PFSK-1 (cell line): ENCODE results near the gene PRLR.

ENCODE experiments used
- FOXP2 ChIP-seq: optimal IDR thresholded peaks from 2 replicates; pipeline ENCODE3; 2011; ENCODE audit warnings: borderline replicate concordance, control low read depth, inconsistent platforms; ENCODE audit not compliant: insufficient read depth; ENCODE audit errors: extremely low read length, extremely low read depth
- POLR2AphosphoS5 ChIP-seq: IDR thresholded peaks from 2 replicates; pipeline ENCODE4 v1.6.1; 2012; ENCODE audit warnings: low read depth, mild to moderate bottlenecking, control low read depth, low read length, moderate library complexity
- SIN3A ChIP-seq: IDR thresholded peaks from 2 replicates; pipeline ENCODE4 v1.6.1; 2012; ENCODE audit warnings: mild to moderate bottlenecking, low read length, moderate library complexity, borderline replicate concordance; ENCODE audit not compliant: insufficient read depth
- TAF1 ChIP-seq: IDR thresholded peaks from 2 replicates; pipeline ENCODE4 v1.6.1; 2012; ENCODE audit warnings: low read length, control low read depth, borderline replicate concordance; ENCODE audit not compliant: insufficient read depth
- TF ChIP-seq, protein P1 (sequence below), 2 experiments: IDR thresholded peaks; 2 replicates each; pipeline versions ENCODE4 v1.6.1 to v1.8.0; 2011 to 2012; ENCODE audit warnings: low read depth in 2 of 2, low read length in 2 of 2, control low read depth in 1 of 2, inconsistent platforms in 1 of 2, mild to moderate bottlenecking in 1 of 2, moderate library complexity in 1 of 2; ENCODE audit not compliant: insufficient read depth in 1 of 2

DNA sequence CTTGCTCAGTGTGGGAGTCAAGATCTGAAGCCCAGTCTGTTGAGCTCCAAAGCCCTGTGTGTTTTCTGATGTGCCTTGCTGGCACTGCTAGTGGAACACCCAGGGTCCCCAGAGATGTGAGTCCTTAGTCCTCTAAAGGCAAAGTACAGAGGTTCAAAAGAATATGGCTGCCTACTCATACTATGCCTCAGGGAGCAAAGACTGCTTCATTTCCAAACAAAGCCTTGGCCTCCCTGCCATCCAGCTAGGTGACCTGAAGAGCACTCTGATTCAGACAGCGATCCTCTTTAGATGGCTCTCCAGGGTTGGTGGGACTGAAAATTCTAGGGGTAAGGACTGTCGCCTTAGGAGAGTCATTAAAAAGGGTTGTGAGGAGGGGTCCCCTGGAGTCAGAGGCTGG lies 2.0 kb downstream of the PRLR start:
- TF ChIP-seq TAF1, result no peak
- TF ChIP-seq POLR2AphosphoS5, result no peak
- no peak for TF ChIP-seq FOXP2
- TF ChIP-seq SIN3A, result no peak
- TF ChIP-seq, protein P1, sequence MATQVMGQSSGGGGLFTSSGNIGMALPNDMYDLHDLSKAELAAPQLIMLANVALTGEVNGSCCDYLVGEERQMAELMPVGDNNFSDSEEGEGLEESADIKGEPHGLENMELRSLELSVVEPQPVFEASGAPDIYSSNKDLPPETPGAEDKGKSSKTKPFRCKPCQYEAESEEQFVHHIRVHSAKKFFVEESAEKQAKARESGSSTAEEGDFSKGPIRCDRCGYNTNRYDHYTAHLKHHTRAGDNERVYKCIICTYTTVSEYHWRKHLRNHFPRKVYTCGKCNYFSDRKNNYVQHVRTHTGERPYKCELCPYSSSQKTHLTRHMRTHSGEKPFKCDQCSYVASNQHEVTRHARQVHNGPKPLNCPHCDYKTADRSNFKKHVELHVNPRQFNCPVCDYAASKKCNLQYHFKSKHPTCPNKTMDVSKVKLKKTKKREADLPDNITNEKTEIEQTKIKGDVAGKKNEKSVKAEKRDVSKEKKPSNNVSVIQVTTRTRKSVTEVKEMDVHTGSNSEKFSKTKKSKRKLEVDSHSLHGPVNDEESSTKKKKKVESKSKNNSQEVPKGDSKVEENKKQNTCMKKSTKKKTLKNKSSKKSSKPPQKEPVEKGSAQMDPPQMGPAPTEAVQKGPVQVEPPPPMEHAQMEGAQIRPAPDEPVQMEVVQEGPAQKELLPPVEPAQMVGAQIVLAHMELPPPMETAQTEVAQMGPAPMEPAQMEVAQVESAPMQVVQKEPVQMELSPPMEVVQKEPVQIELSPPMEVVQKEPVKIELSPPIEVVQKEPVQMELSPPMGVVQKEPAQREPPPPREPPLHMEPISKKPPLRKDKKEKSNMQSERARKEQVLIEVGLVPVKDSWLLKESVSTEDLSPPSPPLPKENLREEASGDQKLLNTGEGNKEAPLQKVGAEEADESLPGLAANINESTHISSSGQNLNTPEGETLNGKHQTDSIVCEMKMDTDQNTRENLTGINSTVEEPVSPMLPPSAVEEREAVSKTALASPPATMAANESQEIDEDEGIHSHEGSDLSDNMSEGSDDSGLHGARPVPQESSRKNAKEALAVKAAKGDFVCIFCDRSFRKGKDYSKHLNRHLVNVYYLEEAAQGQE (IDR thresholded peaks at IDR 0.05; ENCODE audit: insufficient read depth in 1 of 2, low read depth in 2 of 2, low read length in 2 of 2), result no peak
